Activated CD4-positive, alpha-beta memory T cell treated with anti-CD3 and anti-CD28 coated beads, Interleukin-2, amount 10 ng/mL, durations not matched to agents 7 days and 5 days (primary cell): Measurements from ENCODE around the gene TFR2. TPM values are rescaled to one million over a fixed set of nuclear protein-coding genes. Genes with fewer than 3 reads are reported as not detected.
"Not testable (repeated sequence)": the region's sequence is repeated elsewhere in the genome, so short reads cannot be mapped to it uniquely, and the experiment has no call there.

Experiments used
- CTCF ChIA-PET: fragments of 350-600 bp; sonication (Branson Sonifier 250); formaldehyde crosslinking; loops from one replicate; lab custom pipeline; 2021; ENCODE audit warnings: antibody characterized with exemption, inconsistent platforms; lab: Charles Lee
- POLR2A ChIA-PET: fragments of 350-600 bp; sonication (Branson Sonifier 250); formaldehyde crosslinking; loops from one replicate; lab custom pipeline; 2021; ENCODE audit warnings: antibody characterized with exemption; lab: Charles Lee
- DNase-seq: peaks from one replicate; pipeline ENCODE4 v3.0.0-alpha.2; 2020
- H3K27ac Mint-ChIP-seq: one replicate; pipeline ENCODE4 v1.8.0; 2021; ENCODE audit warnings: mild to moderate bottlenecking, mixed read lengths
- H3K27me3 Mint-ChIP-seq: one replicate; pipeline ENCODE4 v1.8.0; 2021; ENCODE audit warnings: mixed read lengths
- H3K36me3 Mint-ChIP-seq: one replicate; pipeline ENCODE4 v1.8.0; 2021; ENCODE audit warnings: low read depth, mixed read lengths
- H3K4me1 Mint-ChIP-seq: one replicate; pipeline ENCODE4 v1.8.0; 2021; ENCODE audit warnings: mixed read lengths
- H3K4me3 Mint-ChIP-seq: one replicate; pipeline ENCODE4 v1.8.0; 2021; ENCODE audit warnings: mild to moderate bottlenecking, mixed read lengths
- H3K9me3 Mint-ChIP-seq: one replicate; pipeline ENCODE4 v1.8.0; 2021; ENCODE audit warnings: mixed read lengths
- total RNA-seq, 2 experiments: library from RNA; stranded (reverse); gene quantifications; one replicate each; pipeline ENCODE4 v1.2.3, GENCODE V29; 2021

Gene TFR2
- total RNA-seq, 2 experiments from 2014 or later: 8.8 to 9.2 TPM

- Mint-ChIP-seq H3K36me3 (no peaks in the 10 kb centered on the region), H3K9me3 (no peaks in the 10 kb centered on the region), H3K27ac (no peak overlapping the region), H3K4me3 (no peak overlapping the region), H3K27me3 (peaks cover 17% of the 10 kb centered on the region), H3K4me1 (no peaks in the 10 kb centered on the region)
- POLR2A ChIA-PET: interaction anchor here (1.4 kb wide), 1 partner anchor 53 kb away, joined by 3 read pairs; the partner anchor contains the start of gene MOSPD3
- no peak for DNase-seq
- CTCF ChIA-PET: interaction anchor here (0.6 kb wide), 1 partner anchor 288 kb away, joined by 3 read pairs; no protein-coding TSS in a partner anchor
These were observed 23.9 kb upstream of the TFR2 start for GRCh38 chr7:100665168-100665726.

- ChIA-PET CTCF (interaction anchor here (1.2 kb wide), 1 partner anchor 102 kb away, joined by 3 read pairs; no protein-coding TSS in a partner anchor), POLR2A (interaction anchor here (1.0 kb wide), 1 partner anchor 11 kb away, joined by 3 read pairs; no protein-coding TSS in a partner anchor)
- H3K36me3 Mint-ChIP-seq, H3K4me1 Mint-ChIP-seq, DNase-seq, H3K4me3 Mint-ChIP-seq, H3K27ac Mint-ChIP-seq, H3K9me3 Mint-ChIP-seq: not testable (repeated sequence)
- H3K27me3 Mint-ChIP-seq: peaks cover 20% of the 10 kb centered on the region
These were observed 20.9 kb upstream of the TFR2 start for GRCh38 chr7:100662194-100662776.

DNA sequence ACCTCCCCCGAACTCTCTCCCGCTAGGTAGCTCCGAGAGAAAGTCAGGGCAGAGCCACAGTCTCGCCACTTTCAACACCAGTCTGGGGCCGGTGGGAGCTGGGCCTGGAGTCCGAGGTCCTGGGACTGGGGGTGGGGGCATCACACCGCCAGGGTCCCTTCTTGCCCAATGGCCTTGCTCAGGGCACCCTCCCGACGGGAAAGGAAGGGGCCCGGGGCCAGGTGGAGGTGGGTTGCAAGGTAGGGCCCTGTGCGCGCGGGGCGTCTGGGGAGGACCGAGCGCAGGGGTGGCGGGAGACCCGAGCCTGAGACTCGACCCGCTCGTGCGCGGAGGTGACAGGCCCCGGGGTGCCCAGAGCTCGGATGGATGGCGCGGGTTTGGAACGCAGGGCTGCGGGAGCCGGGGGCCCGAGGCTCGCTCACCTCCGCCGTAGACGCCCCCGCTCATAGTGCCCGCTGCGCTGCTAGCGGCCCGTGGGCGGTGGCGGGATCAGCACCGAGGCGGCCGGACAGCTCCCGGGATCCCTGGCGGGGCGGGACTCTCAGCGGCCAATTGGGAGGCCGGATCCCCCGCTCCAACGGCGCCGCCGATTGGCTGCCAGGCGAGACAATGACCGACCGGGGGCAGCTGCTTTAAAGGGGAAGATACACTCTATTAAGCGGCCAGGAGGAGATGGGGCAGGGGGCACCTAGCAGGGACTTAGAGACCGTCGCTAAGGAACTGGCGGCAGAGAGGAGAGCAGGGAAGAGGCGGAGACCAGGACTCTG is 14.7 kb upstream of the TFR2 start, which contains the start of gene ACTL6B:
ACTL6B (minus strand) TSS at position 541 of the 767 bp plus-strand sequence; CDS start at position 447, 94 bp downstream.
- peaks cover 38% of the 10 kb centered on the region for H3K27me3 Mint-ChIP-seq
- peak; percentile 68 for DNase-seq
- H3K36me3 Mint-ChIP-seq: no peaks in the 10 kb centered on the region
- H3K27ac Mint-ChIP-seq: no peak within 1 kb of the TSS
- no peaks in the 10 kb centered on the region for H3K9me3 Mint-ChIP-seq
- ChIA-PET POLR2A (no interaction called here), CTCF (interaction anchor here (0.6 to 2.0 kb wide), 3 partner anchors 22 to 177 kb away, joined by 3 to 5 read pairs (median 3); partner anchors contain the start of gene TSC22D4)
- no peak within 1 kb of the TSS for H3K4me3 Mint-ChIP-seq
- peaks cover 2% of the 10 kb centered on the region for H3K4me1 Mint-ChIP-seq

DNA sequence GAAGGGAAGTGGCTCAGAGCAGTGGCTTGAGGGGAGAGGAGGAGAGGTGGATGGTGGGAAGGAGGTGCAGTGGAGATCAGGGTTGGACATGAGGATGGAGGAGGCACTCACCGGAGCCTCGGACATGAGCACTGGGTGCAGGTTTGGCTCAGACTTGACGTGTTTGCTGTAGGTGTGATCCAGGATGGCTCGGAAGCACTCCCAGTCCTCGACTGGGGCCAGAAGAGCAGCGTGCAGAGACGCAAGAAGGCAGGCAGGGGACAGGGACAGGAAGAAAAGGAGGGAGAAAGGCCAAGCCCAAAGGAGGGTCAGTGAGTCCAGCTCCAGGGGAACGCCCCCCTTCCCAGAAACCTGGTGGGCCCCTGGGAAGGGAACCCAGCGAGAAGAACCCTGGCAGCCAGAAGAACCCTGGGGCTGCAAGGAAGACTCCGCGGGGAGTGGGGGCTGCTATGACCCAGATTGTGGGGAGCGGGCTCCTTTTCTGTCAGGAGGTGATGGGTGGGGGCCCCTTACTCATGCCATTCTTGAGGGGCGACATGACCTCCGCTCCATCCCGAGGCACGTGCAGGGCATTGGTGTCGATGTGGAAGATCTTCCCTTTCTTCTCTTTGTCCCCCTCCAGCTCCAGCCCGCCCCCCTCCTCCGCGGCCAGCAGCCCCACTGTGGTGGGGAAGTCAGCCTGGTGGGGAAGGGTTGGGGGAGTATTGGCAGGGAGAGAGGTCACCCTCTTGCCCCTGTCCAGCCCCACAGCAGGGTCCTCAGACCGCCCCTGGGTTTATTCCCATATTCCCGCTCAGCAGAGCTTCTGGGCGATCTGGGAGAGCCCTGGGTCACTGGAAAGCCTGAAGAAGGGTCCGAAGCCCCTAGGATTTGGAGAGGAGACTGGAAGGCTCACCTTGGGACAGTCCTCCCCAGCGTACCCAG is 13.8 kb upstream of the TFR2 start:
- Mint-ChIP-seq H3K4me1 (peaks cover 2% of the 10 kb centered on the region), H3K4me3 (no peak overlapping the region), H3K27ac (no peak overlapping the region), H3K36me3 (no peaks in the 10 kb centered on the region), H3K9me3 (no peaks in the 10 kb centered on the region), H3K27me3 (peaks cover 39% of the 10 kb centered on the region)
- ChIA-PET POLR2A (no interaction called here), CTCF (interaction anchor here (2.0 kb wide), 1 partner anchor 21 kb away, joined by 5 read pairs; no protein-coding TSS in a partner anchor)
- DNase-seq: no peak

GRCh38 chr7:100649826-100650565 is 8.6 kb upstream of the TFR2 start:
- DNase-seq: no peak
- Mint-ChIP-seq H3K27me3 (peaks cover 27% of the 10 kb centered on the region), H3K36me3 (no peaks in the 10 kb centered on the region), H3K4me3 (no peak overlapping the region), H3K4me1 (peaks cover 2% of the 10 kb centered on the region), H3K27ac (no peak overlapping the region), H3K9me3 (no peaks in the 10 kb centered on the region)
- POLR2A ChIA-PET: interaction anchor here (1.2 kb wide), 1 partner anchor 16 kb away, joined by 3 read pairs; no protein-coding TSS in a partner anchor
- CTCF ChIA-PET: interaction anchor here (0.7 kb wide), 1 partner anchor 16 kb away, joined by 4 read pairs; no protein-coding TSS in a partner anchor

- peaks cover 10% of the 10 kb centered on the region for H3K27me3 Mint-ChIP-seq
- no peak overlapping the region for H3K27ac Mint-ChIP-seq
- no peaks in the 10 kb centered on the region for H3K9me3 Mint-ChIP-seq
- H3K36me3 Mint-ChIP-seq: no peaks in the 10 kb centered on the region
- H3K4me1 Mint-ChIP-seq: peaks cover 2% of the 10 kb centered on the region
- CTCF ChIA-PET: interaction anchor here (1.0 kb wide), 1 partner anchor 8 kb away, joined by 3 read pairs; no protein-coding TSS in a partner anchor
- POLR2A ChIA-PET: no interaction called here
- H3K4me3 Mint-ChIP-seq: no peak overlapping the region
- DNase-seq: peak; percentile 44
These were observed 1.2 kb upstream of the TFR2 start for GRCh38 chr7:100642534-100642907.

GRCh38 chr7:100641860-100642533 is 645 bp upstream of the TFR2 start:
- no peak for DNase-seq

DNA sequence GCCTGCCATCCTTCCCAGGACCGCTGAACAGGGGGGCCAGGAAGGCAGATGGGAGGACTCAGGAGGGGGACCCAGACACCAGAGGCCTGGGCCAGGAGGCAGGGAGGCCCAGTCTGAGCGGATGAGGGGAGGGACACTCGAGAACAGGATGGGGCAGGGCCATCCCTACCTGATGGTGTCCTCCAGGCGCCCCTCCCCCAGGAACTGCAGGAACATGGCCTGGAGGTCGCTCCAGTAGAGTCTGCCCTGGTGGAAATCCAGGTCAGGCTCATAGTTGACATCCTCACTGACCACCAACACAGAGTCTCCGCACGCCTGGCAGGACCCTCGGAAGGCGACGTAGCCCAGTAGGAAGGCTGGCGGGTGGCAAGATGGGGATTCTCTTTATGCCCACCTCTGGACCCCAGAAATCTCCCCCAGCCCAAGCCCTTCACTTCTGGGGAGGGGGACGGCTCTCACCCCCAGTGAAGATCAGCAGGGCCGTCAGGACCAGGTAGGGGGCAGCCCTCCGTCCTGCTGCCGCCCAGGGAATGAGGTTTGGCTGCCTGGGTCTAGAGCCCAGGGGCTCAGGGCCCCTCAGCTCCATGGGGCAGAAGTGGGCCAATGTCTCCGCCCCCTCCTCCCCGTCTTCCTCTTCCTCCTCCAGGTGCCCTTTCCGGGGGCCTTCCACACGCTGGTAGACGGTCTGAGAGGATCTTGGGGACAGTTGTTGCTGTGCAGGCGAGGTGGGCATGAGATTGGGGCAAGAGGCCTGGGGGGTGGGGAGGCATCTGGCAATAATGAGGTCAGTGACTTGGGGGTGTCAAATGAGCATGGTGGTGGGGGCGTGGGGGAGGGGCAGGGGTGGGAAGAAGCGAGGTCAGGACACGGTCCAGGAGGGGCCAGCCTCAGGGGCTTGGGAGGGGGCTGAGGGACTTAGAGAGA is 573 bp downstream of the TFR2 start:
- ChIA-PET CTCF (no interaction called here), POLR2A (no interaction called here)
- H3K4me1 Mint-ChIP-seq: peaks cover 2% of the 10 kb centered on the region
- no peak overlapping the region for H3K27ac Mint-ChIP-seq
- H3K9me3 Mint-ChIP-seq: no peaks in the 10 kb centered on the region
- peaks cover 6% of the 10 kb centered on the region for H3K27me3 Mint-ChIP-seq
- H3K4me3 Mint-ChIP-seq: no peak overlapping the region
- DNase-seq: no peak
- peaks cover 3% of the 10 kb centered on the region for H3K36me3 Mint-ChIP-seq

More at GRCh38 chr7:100641860-100642533, 645 bp upstream of the TFR2 start:
- peaks cover 2% of the 10 kb centered on the region for H3K4me1 Mint-ChIP-seq
- no peaks in the 10 kb centered on the region for H3K9me3 Mint-ChIP-seq
- H3K36me3 Mint-ChIP-seq: no peaks in the 10 kb centered on the region
- POLR2A ChIA-PET: no interaction called here
- CTCF ChIA-PET: no interaction called here
- peaks cover 9% of the 10 kb centered on the region for H3K27me3 Mint-ChIP-seq
- no peak overlapping the region for H3K27ac Mint-ChIP-seq
- H3K4me3 Mint-ChIP-seq: no peak overlapping the region

DNA sequence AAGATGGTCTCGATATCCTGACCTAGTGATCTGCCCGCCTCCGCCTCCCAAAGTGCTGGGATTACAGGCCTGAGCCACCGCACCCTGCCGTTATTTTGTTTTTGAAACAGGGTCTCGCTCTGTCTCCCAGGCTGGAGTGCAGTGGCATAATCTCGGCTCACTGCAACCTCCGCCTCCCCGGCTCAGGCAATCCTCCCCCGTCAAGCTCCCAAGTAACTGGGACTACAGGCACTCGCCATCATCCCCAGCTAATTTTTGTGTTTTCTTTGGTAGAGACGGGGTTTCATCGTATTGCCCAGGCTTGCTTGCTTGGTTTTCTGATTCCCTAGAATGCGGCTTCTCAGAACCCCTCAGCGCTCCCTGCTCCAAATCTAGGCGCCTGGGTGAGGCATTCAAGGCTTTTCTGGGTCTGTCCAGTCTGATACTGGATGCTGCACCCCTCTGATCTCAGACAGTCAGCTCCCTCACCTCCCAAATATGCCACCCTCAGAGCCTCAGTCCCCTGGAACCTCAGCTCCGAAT is 1.3 kb downstream of the TFR2 start:
- POLR2A ChIA-PET: interaction anchor here (1.3 kb wide), 1 partner anchor 14 kb away, joined by 5 read pairs; no protein-coding TSS in a partner anchor
- no peak overlapping the region for H3K27ac Mint-ChIP-seq
- CTCF ChIA-PET: no interaction called here
- no peaks in the 10 kb centered on the region for H3K9me3 Mint-ChIP-seq
- no peak overlapping the region for H3K4me3 Mint-ChIP-seq
- peaks cover 2% of the 10 kb centered on the region for H3K4me1 Mint-ChIP-seq
- peaks cover 3% of the 10 kb centered on the region for H3K36me3 Mint-ChIP-seq
- peaks cover under 1% of the 10 kb centered on the region for H3K27me3 Mint-ChIP-seq
- no peak for DNase-seq
